Lower lobe of right lung (tissue), 2 donors: ENCODE results near the gene RNPEPL1. TPM values are rescaled to one million over a fixed set of nuclear protein-coding genes. Genes with fewer than 3 reads are reported as not detected.

Source experiments
- ATAC-seq, 2 donors: fragments of 200-7000 bp; cut with Tn5 transposase; one replicate each; pipeline ENCODE4 v1.9.1; 2020 to 2022; ENCODE audit warnings: mild to moderate bottlenecking in 2 of 2, moderate library complexity in 2 of 2
- DNase-seq: peaks from one replicate; pipeline ENCODE4 v3.0.0-alpha.2; 2020
- H3K27ac ChIP-seq: fragments of 200-600 bp; one replicate; pipeline ENCODE4 v1.8.0; 2022
- H3K27me3 ChIP-seq: fragments of 200-600 bp; one replicate; pipeline ENCODE4 v1.8.0; 2022; ENCODE audit warnings: low read depth
- H3K36me3 ChIP-seq: fragments of 200-600 bp; one replicate; pipeline ENCODE4 v1.8.0; 2022; ENCODE audit warnings: mild to moderate bottlenecking
- H3K4me1 ChIP-seq: fragments of 200-600 bp; one replicate; pipeline ENCODE4 v1.8.0; 2022
- H3K4me3 ChIP-seq: fragments of 200-600 bp; one replicate; pipeline ENCODE4 v1.8.0; 2022; ENCODE audit warnings: mild to moderate bottlenecking
- H3K9me3 ChIP-seq: fragments of 200-600 bp; one replicate; pipeline ENCODE4 v1.8.0; 2022
- intact Hi-C: fragments of 100-400 bp; cut with DNase I; formaldehyde crosslinking; loops from one replicate; pipeline ENCODE4 v1.11.0; 2022
- total RNA-seq: library from RNA; stranded (reverse); fragmentation: NEBNext Ultra II Directional; extraction: Animal tissue kit (Norgen Biotek cat#: 25700); gene quantifications from one replicate; pipeline ENCODE4 v1.2.1, GENCODE V29; 2021
- TF ChIP-seq, protein P1 (sequence below): fragments of 200-600 bp; IDR thresholded peaks from one replicate; pipeline ENCODE4 v1.8.0; 2022; ENCODE audit warnings: antibody characterized with exemption, mild to moderate bottlenecking
- donor health status: DM: no; HTN: yes; CAD: no; lungs with severe emphysema.

RNPEPL1 gene
- total RNA-seq, 1 donor from 2014 or later = 102 TPM

DNA sequence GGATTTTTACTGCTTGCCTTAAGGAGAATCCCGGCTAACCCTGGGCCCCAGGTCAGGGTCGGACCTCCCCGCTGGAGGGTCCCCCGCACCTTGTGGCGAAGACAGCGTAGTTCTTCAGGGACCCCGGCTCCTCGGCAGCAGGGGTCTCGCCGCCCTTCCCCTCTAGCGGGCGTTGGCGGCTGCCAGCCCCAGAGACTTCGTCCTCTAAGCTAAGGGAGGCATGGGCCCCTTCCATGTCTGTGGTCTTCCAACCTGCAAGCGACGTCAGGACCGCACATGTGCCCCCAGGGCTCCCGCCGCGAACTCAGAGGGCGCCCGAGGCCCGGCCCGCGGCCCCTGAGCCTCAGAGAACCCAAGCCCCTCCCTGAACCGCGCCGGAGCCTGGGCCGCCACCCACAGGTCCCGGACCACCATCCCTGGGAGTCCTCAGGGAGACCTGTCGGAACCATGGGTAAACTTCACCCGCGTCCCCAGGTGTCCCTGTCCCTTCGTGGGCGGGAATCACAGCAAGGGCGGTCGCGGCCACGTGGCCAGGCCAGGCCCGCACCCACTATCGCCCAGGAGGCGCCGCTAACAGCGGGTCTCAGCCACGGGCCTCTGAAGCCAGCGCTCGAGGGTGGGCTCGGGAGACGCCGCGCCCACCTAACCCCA, 11.1 kb upstream of the RNPEPL1 start:
- ATAC-seq = no peak
- H3K27me3 ChIP-seq = no peaks in the 10 kb centered on the region
- DNase-seq = peak; percentile 48
- H3K9me3 ChIP-seq = no peaks in the 10 kb centered on the region
- no peak overlapping the region for H3K27ac ChIP-seq
- TF ChIP-seq, protein P1, sequence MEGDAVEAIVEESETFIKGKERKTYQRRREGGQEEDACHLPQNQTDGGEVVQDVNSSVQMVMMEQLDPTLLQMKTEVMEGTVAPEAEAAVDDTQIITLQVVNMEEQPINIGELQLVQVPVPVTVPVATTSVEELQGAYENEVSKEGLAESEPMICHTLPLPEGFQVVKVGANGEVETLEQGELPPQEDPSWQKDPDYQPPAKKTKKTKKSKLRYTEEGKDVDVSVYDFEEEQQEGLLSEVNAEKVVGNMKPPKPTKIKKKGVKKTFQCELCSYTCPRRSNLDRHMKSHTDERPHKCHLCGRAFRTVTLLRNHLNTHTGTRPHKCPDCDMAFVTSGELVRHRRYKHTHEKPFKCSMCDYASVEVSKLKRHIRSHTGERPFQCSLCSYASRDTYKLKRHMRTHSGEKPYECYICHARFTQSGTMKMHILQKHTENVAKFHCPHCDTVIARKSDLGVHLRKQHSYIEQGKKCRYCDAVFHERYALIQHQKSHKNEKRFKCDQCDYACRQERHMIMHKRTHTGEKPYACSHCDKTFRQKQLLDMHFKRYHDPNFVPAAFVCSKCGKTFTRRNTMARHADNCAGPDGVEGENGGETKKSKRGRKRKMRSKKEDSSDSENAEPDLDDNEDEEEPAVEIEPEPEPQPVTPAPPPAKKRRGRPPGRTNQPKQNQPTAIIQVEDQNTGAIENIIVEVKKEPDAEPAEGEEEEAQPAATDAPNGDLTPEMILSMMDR = no peak
- H3K36me3 ChIP-seq = peaks cover 17% of the 10 kb centered on the region
- H3K4me3 ChIP-seq = peak overlapping the region; percentile 52
- H3K4me1 ChIP-seq = peaks cover 45% of the 10 kb centered on the region
- intact Hi-C loops = no loop called here

DNA sequence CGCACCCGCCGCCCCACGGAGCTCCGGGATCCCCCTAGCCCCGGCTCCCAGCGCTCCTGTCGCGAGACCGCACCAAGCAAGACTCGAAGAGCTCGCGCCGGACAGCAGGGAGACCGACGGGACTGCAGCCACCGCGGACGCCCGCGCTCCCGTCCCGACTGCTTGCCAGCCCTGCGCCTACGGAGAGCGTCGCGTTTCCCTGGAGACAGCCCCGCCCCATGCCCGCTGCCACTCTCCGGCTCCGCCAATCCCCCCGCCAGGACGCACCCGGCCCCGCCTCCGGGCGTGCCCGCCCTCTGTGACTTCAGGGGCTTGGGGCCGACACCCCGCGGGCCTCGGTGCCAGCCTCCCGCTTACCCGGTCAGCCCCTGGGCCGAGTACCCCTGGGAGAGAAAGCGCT, 10.5 kb upstream of the RNPEPL1 start, which contains the start of gene ANKMY1:
ANKMY1 (minus strand) TSS at position 181 of the 400 bp plus-strand sequence. CDS start 653 bp downstream, outside the sequence.
- peaks cover 16% of the 10 kb centered on the region for H3K36me3 ChIP-seq
- H3K27me3 ChIP-seq = no peaks in the 10 kb centered on the region
- H3K27ac ChIP-seq = no peak within 1 kb of the TSS
- intact Hi-C loops = no loop called here
- H3K9me3 ChIP-seq = no peaks in the 10 kb centered on the region
- peak; percentile 38 to 42 for ATAC-seq
- TF ChIP-seq, protein P1 = no peak
- H3K4me1 ChIP-seq = peaks cover 51% of the 10 kb centered on the region
- DNase-seq = peak; percentile 85
- peak within 1 kb of the TSS; percentile 52 for H3K4me3 ChIP-seq

DNA sequence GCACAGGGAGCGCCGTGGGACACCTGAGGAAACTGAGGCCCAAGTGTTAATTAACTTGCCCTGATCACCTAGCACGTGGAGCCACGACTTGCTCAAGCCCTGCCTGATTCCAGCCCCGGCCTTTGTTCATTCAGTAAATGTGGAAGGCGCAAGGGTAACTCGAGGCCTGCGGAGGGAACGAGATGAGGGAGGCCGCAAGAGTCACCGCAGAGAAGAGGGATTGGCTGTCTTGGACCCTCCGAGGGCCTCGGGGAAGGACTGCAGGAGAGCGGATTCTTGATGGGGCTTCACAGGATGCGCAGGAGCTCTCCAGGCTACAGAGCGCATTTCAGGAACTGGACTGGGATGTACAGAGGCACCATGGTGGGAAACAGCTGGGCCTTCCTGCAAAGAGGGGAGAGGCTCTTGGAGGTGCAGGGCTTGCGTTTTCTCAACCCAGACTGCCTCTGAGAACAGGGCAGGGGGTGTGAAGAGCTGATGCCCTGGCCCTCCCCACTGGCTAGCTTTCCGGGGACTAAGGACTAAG, 10.0 kb upstream of the RNPEPL1 start:
- ATAC-seq (no peak), DNase-seq (no peak)
- peaks cover 54% of the 10 kb centered on the region for H3K4me1 ChIP-seq
- H3K36me3 ChIP-seq = peaks cover 15% of the 10 kb centered on the region
- intact Hi-C loops = no loop called here
- TF ChIP-seq, protein P1 = no peak
- no peaks in the 10 kb centered on the region for H3K27me3 ChIP-seq
- no peaks in the 10 kb centered on the region for H3K9me3 ChIP-seq
- no peak overlapping the region for H3K27ac ChIP-seq
- H3K4me3 ChIP-seq = peak overlapping the region; percentile 52

DNA sequence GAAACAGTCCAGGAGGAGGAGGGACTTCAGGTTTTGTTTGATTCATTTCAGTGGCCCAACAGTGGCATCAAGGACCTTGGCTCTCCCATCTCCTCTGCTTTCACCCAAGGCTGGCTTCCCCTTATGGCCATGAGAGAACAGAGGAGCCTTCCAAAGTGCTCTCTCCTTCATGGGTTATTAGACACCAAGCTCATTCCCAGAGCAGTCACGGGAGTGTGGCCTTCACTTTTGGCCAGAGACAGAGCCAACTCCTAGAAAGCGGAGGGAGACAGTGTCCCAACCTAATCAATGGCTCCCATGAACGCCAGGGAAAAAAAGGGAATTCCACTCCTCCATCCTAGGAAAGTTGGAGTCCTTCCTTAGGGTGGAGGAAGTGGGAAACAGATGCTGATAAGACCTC, 9.0 kb upstream of the RNPEPL1 start:
- Histone ChIP-seq H3K4me1 (peaks cover 64% of the 10 kb centered on the region), H3K9me3 (no peaks in the 10 kb centered on the region), H3K27ac (peak overlapping the region; percentile 100), H3K27me3 (no peaks in the 10 kb centered on the region), H3K4me3 (peak overlapping the region; percentile 93), H3K36me3 (peaks cover 9% of the 10 kb centered on the region)
- TF ChIP-seq, protein P1 = no peak
- intact Hi-C loops = no loop called here
- ATAC-seq (no peak), DNase-seq (no peak)

DNA sequence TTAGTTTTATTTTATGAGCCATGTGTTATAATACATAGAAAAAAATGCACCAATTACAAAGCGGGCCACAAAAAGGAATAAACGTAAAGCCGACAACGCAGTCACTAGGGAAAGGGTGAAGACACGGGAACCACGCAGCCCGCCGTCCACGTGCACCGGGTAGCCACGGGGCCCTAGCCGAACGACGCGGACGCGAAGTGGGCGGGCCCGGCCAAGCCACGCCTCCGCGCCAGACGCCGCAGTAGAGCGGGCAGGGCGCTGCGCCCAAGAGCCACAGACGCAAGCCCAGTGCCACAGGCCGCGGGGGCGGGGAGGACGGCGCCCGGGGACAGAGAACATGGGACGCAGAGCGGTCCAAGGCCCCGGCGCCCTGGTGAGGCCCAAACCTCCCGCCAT, 8.2 kb upstream of the RNPEPL1 start, which contains the start of gene DUSP28:
DUSP28 (plus strand) TSS at position 274 of the 396 bp plus-strand sequence. CDS start 328 bp downstream, outside the sequence.
- ATAC-seq (peak; percentile 90 to 92), DNase-seq (peak; percentile 97)
- Histone ChIP-seq H3K4me3 (peak within 1 kb of the TSS; percentile 93), H3K36me3 (peaks cover 9% of the 10 kb centered on the region), H3K4me1 (peaks cover 72% of the 10 kb centered on the region), H3K27ac (peak within 1 kb of the TSS; percentile 100), H3K9me3 (no peaks in the 10 kb centered on the region), H3K27me3 (no peaks in the 10 kb centered on the region)
- TF ChIP-seq, protein P1 = no peak
- intact Hi-C loops = no loop called here
